Measurements from ENCODE around the gene MEF2A.

GRCh38 chr15:99616773-99617342 is 51.1 kb downstream of the MEF2A start:
- TF ChIP-seq, protein P1, sequence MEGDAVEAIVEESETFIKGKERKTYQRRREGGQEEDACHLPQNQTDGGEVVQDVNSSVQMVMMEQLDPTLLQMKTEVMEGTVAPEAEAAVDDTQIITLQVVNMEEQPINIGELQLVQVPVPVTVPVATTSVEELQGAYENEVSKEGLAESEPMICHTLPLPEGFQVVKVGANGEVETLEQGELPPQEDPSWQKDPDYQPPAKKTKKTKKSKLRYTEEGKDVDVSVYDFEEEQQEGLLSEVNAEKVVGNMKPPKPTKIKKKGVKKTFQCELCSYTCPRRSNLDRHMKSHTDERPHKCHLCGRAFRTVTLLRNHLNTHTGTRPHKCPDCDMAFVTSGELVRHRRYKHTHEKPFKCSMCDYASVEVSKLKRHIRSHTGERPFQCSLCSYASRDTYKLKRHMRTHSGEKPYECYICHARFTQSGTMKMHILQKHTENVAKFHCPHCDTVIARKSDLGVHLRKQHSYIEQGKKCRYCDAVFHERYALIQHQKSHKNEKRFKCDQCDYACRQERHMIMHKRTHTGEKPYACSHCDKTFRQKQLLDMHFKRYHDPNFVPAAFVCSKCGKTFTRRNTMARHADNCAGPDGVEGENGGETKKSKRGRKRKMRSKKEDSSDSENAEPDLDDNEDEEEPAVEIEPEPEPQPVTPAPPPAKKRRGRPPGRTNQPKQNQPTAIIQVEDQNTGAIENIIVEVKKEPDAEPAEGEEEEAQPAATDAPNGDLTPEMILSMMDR (IDR thresholded peaks at IDR 0.05): no peak
- no peak for TF ChIP-seq EZH2 (IDR thresholded peaks at IDR 0.05; ENCODE audit: borderline replicate concordance, insufficient read depth, low read depth, low read length, poor library complexity, severe bottlenecking)
